ENCODE measurements around the gene SLC38A9.

- TF ChIP-seq GATA3 (IDR thresholded peaks at IDR 0.05; ENCODE audit: low read depth, low read length) (no peak), GATA2 (IDR thresholded peaks at IDR 0.05; ENCODE audit: low read depth, low read length) (no peak)
Measured at GRCh38 chr5:55634866-55635265, 77.3 kb downstream of the SLC38A9 start.
